HCT116 (cell line): ENCODE measurements around the gene GNPTAB. TPM values are rescaled to one million over a fixed set of nuclear protein-coding genes. Genes with fewer than 3 reads are reported as not detected.

Source experiments
- ATAC-seq: fragments of 200-7000 bp; cut with Tn5 transposase; 2 replicates; pipeline ENCODE4 v1.9.1; 2020; ENCODE audit warnings: mild to moderate bottlenecking, moderate library complexity
- BruUV-seq: library from RNA; stranded (reverse); fragments of 400-500 nt; replicated peaks from 2 replicates; lab custom pipeline; 2021; lab: Mats Ljungman, UMichigan
- CTCF ChIA-PET: fragments of 300-600 bp; sonication (Branson Sonifier 250); formaldehyde crosslinking; loops from one replicate; lab custom pipeline; 2021; ENCODE audit warnings: antibody characterized with exemption; lab: Charles Lee
- POLR2A ChIA-PET: fragments of 300-600, 350-600 bp; sonication (Branson Sonifier 250); formaldehyde crosslinking; loops from one replicate; lab custom pipeline; 2021; ENCODE audit warnings: antibody characterized with exemption; lab: Charles Lee
- RAD21 ChIA-PET, 2 experiments: fragments of 300-600 bp; sonication (Branson Sonifier 250); formaldehyde crosslinking; loops; one replicate each; lab custom pipeline; 2023; ENCODE audit warnings: low total read pairs in 2 of 2; ENCODE audit not compliant: uncharacterized antibody in 2 of 2, unreplicated experiment in 2 of 2, low non-redundant PET in 1 of 2; lab: Charles Lee
- DNase-seq: peaks from one replicate; pipeline ENCODE4 v3.0.0-alpha.2; 2010; ENCODE audit warnings: low read depth, low spot score
- H2AFZ ChIP-seq: fragments of 200-600 bp; shearing (Covaris generic), sonication (generic); 2 replicates; pipeline ENCODE4 v1.6.1; 2017; ENCODE audit warnings: low read depth, mixed run types, mixed read lengths, antibody characterized with exemption, low read length; ENCODE audit not compliant: poor library complexity, severe bottlenecking
- H3K27ac ChIP-seq: 2 replicates; pipeline ENCODE4 v1.5.1; 2012; ENCODE audit warnings: low read depth, low read length
- H3K27me3 ChIP-seq: fragments of 200-600 bp; sonication (generic); 2 replicates; pipeline ENCODE4 v1.6.1; 2016; ENCODE audit warnings: mixed run types, low read length, mixed read lengths; ENCODE audit not compliant: insufficient read depth
- H3K36me3 ChIP-seq, 2 experiments: fragments of 200-500 bp in 1 of 2; fragments of 200-600 bp in 1 of 2; sonication (Bioruptor generic) in 1 of 2; sonication (generic) in 1 of 2; 2 replicates each; pipeline versions ENCODE4 v1.5.1 to v1.6.1; 2014 to 2016; ENCODE audit warnings: low read length in 2 of 2, inconsistent platforms in 1 of 2, mixed read lengths in 1 of 2, mixed run types in 1 of 2; ENCODE audit not compliant: insufficient read depth in 2 of 2, control insufficient read depth in 1 of 2
- H3K4me1 ChIP-seq, 2 experiments: fragments of 200-600 bp in 1 of 2; sonication (generic) in 1 of 2; 2 replicates each; pipeline versions ENCODE4 v1.5.1 to v1.6.1; 2012 to 2017; ENCODE audit warnings: low read length in 2 of 2, inconsistent platforms in 1 of 2, mild to moderate bottlenecking in 1 of 2, mixed read lengths in 1 of 2, mixed run types in 1 of 2, moderate library complexity in 1 of 2; ENCODE audit not compliant: insufficient read depth in 2 of 2, control insufficient read depth in 1 of 2
- H3K4me2 ChIP-seq: fragments of 200-600 bp; sonication (generic); 2 replicates; pipeline ENCODE4 v1.6.1; 2017; ENCODE audit warnings: mixed run types, low read length, mixed read lengths
- H3K4me3 ChIP-seq, 2 experiments: fragments of 200-600 bp in 1 of 2; sonication (generic) in 1 of 2; replicated peaks in 1 of 2; 2 replicates each; pipeline ENCODE4 v1.5.1; 2011 to 2016; ENCODE audit warnings: low read length in 2 of 2, control low read depth in 1 of 2, low read depth in 1 of 2, mild to moderate bottlenecking in 1 of 2, mixed read lengths in 1 of 2, mixed run types in 1 of 2
- H3K79me2 ChIP-seq: fragments of 200-600 bp; sonication (generic); 2 replicates; pipeline ENCODE4 v1.6.1; 2017; ENCODE audit warnings: mild to moderate bottlenecking, mixed run types, low read length, moderate library complexity, mixed read lengths; ENCODE audit not compliant: insufficient read depth
- H3K9ac ChIP-seq: fragments of 200-600 bp; sonication (generic); 2 replicates; pipeline ENCODE4 v1.6.1; 2016; ENCODE audit warnings: low read length, mixed read lengths
- H3K9me2 ChIP-seq: fragments of 200-600 bp; sonication (generic), shearing (Covaris generic); 2 replicates; pipeline ENCODE4 v1.6.1; 2017; ENCODE audit warnings: mixed run types, mild to moderate bottlenecking, moderate library complexity; ENCODE audit not compliant: insufficient read depth
- H3K9me3 ChIP-seq, 2 experiments: fragments of 200-500 bp in 1 of 2; fragments of 200-600 bp in 1 of 2; sonication (Bioruptor generic) in 1 of 2; sonication (generic) in 1 of 2; 2 replicates each; pipeline ENCODE4 v1.6.1; 2014 to 2017; ENCODE audit warnings: low read length in 2 of 2, mixed read lengths in 2 of 2, inconsistent platforms in 1 of 2, low read depth in 1 of 2, mild to moderate bottlenecking in 1 of 2, mixed run types in 1 of 2, moderate library complexity in 1 of 2; ENCODE audit not compliant: control insufficient read depth in 1 of 2, insufficient read depth in 1 of 2
- H4K20me1 ChIP-seq: fragments of 200-600 bp; sonication (generic), shearing (Covaris generic); 2 replicates; pipeline ENCODE4 v1.6.1; 2017; ENCODE audit warnings: mixed run types, mild to moderate bottlenecking, moderate library complexity; ENCODE audit not compliant: insufficient read depth
- CBX3 ChIP-seq: IDR thresholded peaks from 2 replicates; pipeline ENCODE4 v1.6.1; 2012; ENCODE audit warnings: low read depth
- EZH2 ChIP-seq: fragments of 200-600 bp; sonication (generic); IDR thresholded peaks from 2 replicates; pipeline ENCODE4 v1.6.1; 2017; ENCODE audit warnings: antibody characterized with exemption, mixed run types
- POLR2AphosphoS5 ChIP-seq: IDR thresholded peaks from 2 replicates; pipeline ENCODE4 v1.6.1; 2011; ENCODE audit warnings: mild to moderate bottlenecking, low read depth, low read length, moderate library complexity
- RAD21 ChIP-seq: IDR thresholded peaks from 2 replicates; pipeline ENCODE4 v1.6.1; 2012; ENCODE audit warnings: low read depth, mild to moderate bottlenecking
- ZBTB33 ChIP-seq: IDR thresholded peaks from 2 replicates; pipeline ENCODE4 v1.6.1; 2011; ENCODE audit warnings: mild to moderate bottlenecking, low read length, moderate library complexity; ENCODE audit not compliant: insufficient replicate concordance; ENCODE audit errors: extremely low read depth
- intact Hi-C: fragments of 100-400 bp; cut with micrococcal nuclease; formaldehyde crosslinking; loops from 2 replicates; pipeline ENCODE4 v1.10.0; 2022
- total RNA-seq: library from RNA; stranded (reverse); gene quantifications from one replicate; pipeline ENCODE4 v1.2.1, GENCODE V29; 2021; ENCODE audit not compliant: unreplicated experiment

GNPTAB gene
- total RNA-seq, 1 experiment from 2014 or later = 41.4 TPM

GRCh38 chr12:101720118-101720517 is 110.6 kb downstream of the GNPTAB start:
- H2AFZ ChIP-seq = no peak overlapping the region
- H3K9me3 ChIP-seq = no peaks in the 10 kb centered on the region
- no peak overlapping the region for H3K9ac ChIP-seq
- H3K4me2 ChIP-seq = no peak overlapping the region
- ATAC-seq = no peak
- CTCF ChIA-PET = no interaction called here
- RAD21 ChIA-PET = no interaction called here
- TF ChIP-seq RAD21 (no peak), ZBTB33 (no peak), CBX3 (no peak), EZH2 (no peak), POLR2AphosphoS5 (no peak)
- H3K4me3 ChIP-seq = no peak overlapping the region
- peaks cover 14% of the 10 kb centered on the region for H3K79me2 ChIP-seq
- no peak for DNase-seq
- no TSS peak for BruUV-seq
- intact Hi-C loops = no loop called here
- no peaks in the 10 kb centered on the region for H4K20me1 ChIP-seq
- no peaks in the 10 kb centered on the region for H3K27me3 ChIP-seq
- no peaks in the 10 kb centered on the region for H3K4me1 ChIP-seq
- no peaks in the 10 kb centered on the region for H3K9me2 ChIP-seq
- POLR2A ChIA-PET = no interaction called here
- H3K27ac ChIP-seq = no peak overlapping the region
- peaks cover 0 to 4% of the 10 kb centered on the region in 2 experiments; a peak in 2 of 4 replicates for H3K36me3 ChIP-seq

GRCh38 chr12:101719566-101719965 is 111.2 kb downstream of the GNPTAB start:
- H3K36me3 ChIP-seq = peaks cover 0 to 1% of the 10 kb centered on the region in 2 experiments; a peak in 1 of 4 replicates
- H3K4me3 ChIP-seq = no peak overlapping the region
- no peak for DNase-seq

More at GRCh38 chr12:101719566-101719965, 111.2 kb downstream of the GNPTAB start:
- Histone ChIP-seq H3K79me2 (peaks cover 18% of the 10 kb centered on the region), H3K9ac (no peak overlapping the region)
- TF ChIP-seq CBX3 = no peak
- TF ChIP-seq, all 23 proteins: peak for 0
- Histone ChIP-seq H2AFZ (no peak overlapping the region), H3K27ac (no peak overlapping the region), H3K4me1 (no peaks in the 10 kb centered on the region), H3K4me2 (no peak overlapping the region), H4K20me1 (no peaks in the 10 kb centered on the region), H3K9me2 (no peaks in the 10 kb centered on the region), H3K27me3 (no peaks in the 10 kb centered on the region), H3K9me3 (no peaks in the 10 kb centered on the region)
- no peak for ATAC-seq
- no TSS peak for BruUV-seq
- CTCF ChIA-PET = no interaction called here
- POLR2A ChIA-PET = no interaction called here
- RAD21 ChIA-PET = no interaction called here
- intact Hi-C loops = no loop called here
